ACC112 (cell line): ENCODE data around the gene RYR2.
"Not testable (repeated sequence)": the region's sequence is repeated elsewhere in the genome, so short reads cannot be mapped to it uniquely, and the experiment has no call there.

Experiments
- H2AFZ ChIP-seq: fragments of 200-600 bp; sonication (generic); one replicate; pipeline ENCODE4 v1.6.0; 2017; ENCODE audit warnings: antibody characterized with exemption, low read length; ENCODE audit not compliant: unreplicated experiment
- H3K27ac ChIP-seq: fragments of 200-600 bp; sonication (generic); 2 replicates; pipeline ENCODE4 v1.5.1; 2014; ENCODE audit warnings: low read depth, mild to moderate bottlenecking, antibody characterized with exemption, low read length, moderate library complexity
- H3K27me3 ChIP-seq: fragments of 200-600 bp; sonication (generic); 2 replicates; pipeline ENCODE4 v1.6.1; 2014; ENCODE audit warnings: mild to moderate bottlenecking, antibody characterized with exemption, low read length, moderate library complexity, mixed read lengths; ENCODE audit not compliant: insufficient read depth
- H3K36me3 ChIP-seq: fragments of 200-600 bp; sonication (generic); 2 replicates; pipeline ENCODE4 v1.6.1; 2016; ENCODE audit warnings: mild to moderate bottlenecking, antibody characterized with exemption, low read length, moderate library complexity, mixed read lengths; ENCODE audit not compliant: insufficient read depth
- H3K4me1 ChIP-seq: fragments of 200-600 bp; sonication (generic); one replicate; pipeline ENCODE4 v1.6.1; 2016; ENCODE audit warnings: low read length, mixed read lengths; ENCODE audit not compliant: insufficient read depth, unreplicated experiment, control insufficient read depth
- H3K4me3 ChIP-seq: fragments of 200-600 bp; sonication (generic); 2 replicates; pipeline ENCODE4 v1.5.1; 2014; ENCODE audit warnings: mild to moderate bottlenecking, low read depth, low read length
- H3K79me2 ChIP-seq: fragments of 200-600 bp; sonication (generic); one replicate; pipeline ENCODE4 v1.6.0; 2016; ENCODE audit warnings: low read length; ENCODE audit not compliant: control insufficient read depth, unreplicated experiment, insufficient read depth

RYR2 gene

GRCh38 chr1:237140986-237141385, 99.0 kb downstream of the RYR2 start:
- Histone ChIP-seq H3K79me2 (no peaks in the 10 kb centered on the region), H3K27ac (no peak overlapping the region), H3K4me3 (no peak overlapping the region), H3K4me1 (no peaks in the 10 kb centered on the region), H3K27me3 (no peaks in the 10 kb centered on the region), H2AFZ (no peak overlapping the region), H3K36me3 (no peaks in the 10 kb centered on the region)

GRCh38 chr1:237141502-237141901, 99.5 kb downstream of the RYR2 start:
- H3K79me2 ChIP-seq, result no peaks in the 10 kb centered on the region
- H3K4me3 ChIP-seq, result no peak overlapping the region
- no peaks in the 10 kb centered on the region for H3K27me3 ChIP-seq
- no peak overlapping the region for H3K27ac ChIP-seq
- H3K36me3 ChIP-seq, result no peaks in the 10 kb centered on the region
- no peaks in the 10 kb centered on the region for H3K4me1 ChIP-seq
- H2AFZ ChIP-seq, result no peak overlapping the region

- H3K4me3 ChIP-seq, result no peak overlapping the region
- no peaks in the 10 kb centered on the region for H3K36me3 ChIP-seq
- H3K27me3 ChIP-seq, result no peaks in the 10 kb centered on the region
- no peak overlapping the region for H2AFZ ChIP-seq
- H3K4me1 ChIP-seq, result no peaks in the 10 kb centered on the region
- H3K79me2 ChIP-seq, result no peaks in the 10 kb centered on the region
- no peak overlapping the region for H3K27ac ChIP-seq
These were observed 103.6 kb downstream of the RYR2 start for GRCh38 chr1:237145379-237146135.

- H3K4me1 ChIP-seq, result no peaks in the 10 kb centered on the region
These were observed 104.3 kb downstream of the RYR2 start for GRCh38 chr1:237146241-237146640.

GRCh38 chr1:237149857-237150256, 107.9 kb downstream of the RYR2 start:
- H3K27me3 ChIP-seq, result no peaks in the 10 kb centered on the region
- no peak overlapping the region for H2AFZ ChIP-seq
- H3K27ac ChIP-seq, result no peak overlapping the region
- no peaks in the 10 kb centered on the region for H3K4me1 ChIP-seq
- H3K36me3 ChIP-seq, result no peaks in the 10 kb centered on the region
- H3K4me3 ChIP-seq, result no peak overlapping the region
- H3K79me2 ChIP-seq, result no peaks in the 10 kb centered on the region

More at GRCh38 chr1:237146241-237146640, 104.3 kb downstream of the RYR2 start:
- Histone ChIP-seq H3K36me3 (no peaks in the 10 kb centered on the region), H3K79me2 (no peaks in the 10 kb centered on the region), H3K27ac (no peak overlapping the region), H3K4me3 (no peak overlapping the region), H2AFZ (no peak overlapping the region), H3K27me3 (no peaks in the 10 kb centered on the region)

DNA sequence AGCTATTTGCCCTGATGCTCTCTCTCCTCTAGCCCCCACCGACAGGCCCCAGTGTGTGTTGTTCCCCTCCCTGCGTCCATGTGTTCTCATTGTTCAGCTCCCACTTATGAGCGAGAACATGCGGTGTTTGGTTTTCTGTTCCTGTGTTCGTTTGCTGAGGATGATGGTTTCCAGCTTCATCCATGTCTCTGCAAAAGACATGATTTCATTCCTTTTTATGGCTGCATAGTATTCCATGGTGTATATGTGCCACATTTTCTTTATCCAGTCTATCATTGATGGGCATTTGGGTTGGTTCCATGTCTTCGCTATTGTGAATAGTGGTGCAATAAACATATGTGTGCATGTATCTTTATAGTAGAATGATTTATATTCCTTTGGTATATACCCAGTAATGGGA, 110.0 kb downstream of the RYR2 start:
- H3K4me1 ChIP-seq, H3K27me3 ChIP-seq, H2AFZ ChIP-seq, H3K4me3 ChIP-seq, H3K27ac ChIP-seq, H3K36me3 ChIP-seq, H3K79me2 ChIP-seq: not testable (repeated sequence)

DNA sequence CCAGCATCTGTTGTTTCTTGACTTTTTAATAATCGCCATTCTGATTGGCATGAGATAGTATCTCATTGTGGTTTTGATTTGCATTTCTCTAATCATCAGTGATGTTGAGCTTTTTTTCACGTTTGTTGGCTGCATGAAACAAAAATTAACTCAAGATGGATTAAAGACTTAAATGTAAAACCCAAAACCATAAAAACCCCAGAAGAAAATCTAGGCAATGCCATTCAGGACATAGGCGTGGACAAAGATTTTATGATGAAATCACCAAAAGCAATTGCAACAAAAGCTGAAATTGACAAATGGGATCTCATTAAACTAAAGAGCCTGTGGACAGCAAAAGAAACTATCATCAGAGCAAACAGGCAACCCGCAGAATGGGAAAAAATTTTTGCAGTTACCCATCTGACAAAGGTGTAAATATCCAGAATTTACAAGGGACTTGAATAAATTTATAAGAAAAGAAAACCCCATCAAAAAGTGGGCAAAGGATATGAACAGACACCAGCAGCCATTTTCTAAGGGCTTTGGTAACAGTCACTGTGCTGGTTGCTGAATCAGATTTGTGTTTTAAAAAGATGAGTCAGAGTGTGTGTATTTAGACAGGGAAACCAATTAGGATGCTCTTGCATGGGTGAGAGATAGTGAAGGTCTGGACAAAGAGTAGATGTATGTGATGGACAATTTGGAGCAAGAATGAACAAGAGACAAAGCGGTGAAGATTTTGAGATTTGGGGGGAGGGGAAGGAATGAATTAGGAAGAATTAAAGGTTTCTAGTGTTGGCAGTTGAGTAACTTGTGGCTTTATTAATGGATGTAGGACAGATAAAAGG, 110.7 kb downstream of the RYR2 start:
- no peaks in the 10 kb centered on the region for H3K79me2 ChIP-seq
- no peaks in the 10 kb centered on the region for H3K4me1 ChIP-seq
- no peaks in the 10 kb centered on the region for H3K36me3 ChIP-seq
- H2AFZ ChIP-seq, result no peak overlapping the region
- no peak overlapping the region for H3K4me3 ChIP-seq
- no peaks in the 10 kb centered on the region for H3K27me3 ChIP-seq
- H3K27ac ChIP-seq, result no peak overlapping the region

- H3K36me3 ChIP-seq, result no peaks in the 10 kb centered on the region
- H3K79me2 ChIP-seq, result no peaks in the 10 kb centered on the region
- no peak overlapping the region for H3K4me3 ChIP-seq
- no peaks in the 10 kb centered on the region for H3K27me3 ChIP-seq
- H2AFZ ChIP-seq, result no peak overlapping the region
- H3K27ac ChIP-seq, result no peak overlapping the region
- no peaks in the 10 kb centered on the region for H3K4me1 ChIP-seq
These were observed 112.2 kb downstream of the RYR2 start for GRCh38 chr1:237154157-237154556.

- Histone ChIP-seq H3K27ac (no peak overlapping the region), H3K4me3 (no peak overlapping the region), H3K4me1 (no peaks in the 10 kb centered on the region), H2AFZ (no peak overlapping the region), H3K36me3 (no peaks in the 10 kb centered on the region), H3K79me2 (no peaks in the 10 kb centered on the region), H3K27me3 (no peaks in the 10 kb centered on the region)
These were observed 122.7 kb downstream of the RYR2 start for GRCh38 chr1:237164406-237165352.

DNA sequence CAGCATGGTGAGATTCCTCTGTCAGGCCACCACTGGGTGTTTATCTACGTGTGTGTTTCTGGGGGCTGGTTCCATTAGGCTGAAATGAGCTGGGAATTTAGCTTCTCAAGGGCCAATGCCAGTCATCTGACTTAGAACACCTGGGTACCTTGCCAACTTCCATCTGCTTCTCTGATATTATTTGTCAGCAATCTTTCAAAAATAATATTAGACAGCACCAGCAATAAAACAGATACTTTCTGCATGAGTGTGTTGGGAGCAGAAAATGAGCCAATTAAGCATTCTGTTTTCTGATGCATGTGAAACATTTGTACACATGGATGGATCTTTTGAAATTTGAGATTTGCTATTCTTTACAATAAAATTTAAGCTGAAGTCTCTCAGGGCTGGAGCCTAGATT, 124.1 kb downstream of the RYR2 start:
- no peak overlapping the region for H3K4me3 ChIP-seq

More for the DNA sequence above, 124.1 kb downstream of the RYR2 start:
- no peaks in the 10 kb centered on the region for H3K36me3 ChIP-seq
- no peaks in the 10 kb centered on the region for H3K4me1 ChIP-seq
- H3K27ac ChIP-seq, result no peak overlapping the region
- H3K79me2 ChIP-seq, result no peaks in the 10 kb centered on the region
- no peak overlapping the region for H2AFZ ChIP-seq
- no peaks in the 10 kb centered on the region for H3K27me3 ChIP-seq
